ENCODE measurements around the gene CPA2. TPM values are rescaled to one million over a fixed set of nuclear protein-coding genes. Genes with fewer than 3 reads are reported as not detected.

CPA2 gene
- total RNA-seq, 2 donors from 2014 or later = 0.56 TPM; not detected in 1

DNA sequence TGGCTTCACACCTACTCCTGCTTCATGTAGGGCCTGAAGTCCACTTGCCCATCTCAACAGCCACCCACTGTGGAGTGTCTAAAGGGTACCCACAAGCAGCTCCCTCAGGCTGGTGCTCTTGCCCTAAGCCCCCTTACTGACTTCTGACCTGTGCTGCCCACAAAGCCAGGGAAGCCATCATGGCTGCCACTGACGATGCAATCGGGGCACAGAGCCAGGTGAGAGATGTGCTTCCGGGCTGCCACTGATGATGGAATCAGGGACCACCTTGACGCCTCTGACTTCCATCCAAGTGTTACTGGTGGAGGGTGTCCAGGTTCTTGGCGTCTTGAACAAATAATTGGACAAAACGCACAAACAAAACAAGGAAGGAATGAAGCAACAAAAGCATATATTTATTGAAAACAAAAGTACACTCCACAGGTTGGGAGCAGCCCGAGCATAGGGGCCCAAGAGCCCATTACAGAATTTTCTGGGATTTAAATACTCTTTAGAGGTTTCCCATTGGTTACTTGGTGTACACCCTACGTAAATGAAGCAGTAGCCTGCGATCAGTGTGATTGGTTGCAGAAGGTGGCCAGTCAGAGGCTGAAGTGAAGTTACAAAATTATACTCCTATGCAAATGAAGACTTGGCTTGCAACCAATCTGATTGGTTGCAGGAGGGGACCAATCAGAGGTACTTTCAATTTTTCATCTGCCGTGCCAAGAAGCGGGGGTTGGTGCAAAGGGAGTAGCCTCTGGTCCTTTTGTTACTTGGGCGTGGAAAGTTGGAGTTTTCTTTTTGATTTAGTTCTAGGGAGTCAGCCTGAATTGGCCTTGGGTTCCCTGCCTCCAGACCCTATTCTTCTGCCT lies 4.5 kb downstream of the CPA2 start:
- Mint-ChIP-seq H3K27me3 (peaks cover 11% of the 10 kb centered on the region), H3K4me3 (no peak overlapping the region), H3K36me3 (ENCODE audit: low read depth) (no peaks in the 10 kb centered on the region), H3K4me1 (peaks cover 3% of the 10 kb centered on the region), H3K9me3 (no peaks in the 10 kb centered on the region), H3K27ac (no peak overlapping the region)
- ATAC-seq (replicated peaks) = no peak

DNA sequence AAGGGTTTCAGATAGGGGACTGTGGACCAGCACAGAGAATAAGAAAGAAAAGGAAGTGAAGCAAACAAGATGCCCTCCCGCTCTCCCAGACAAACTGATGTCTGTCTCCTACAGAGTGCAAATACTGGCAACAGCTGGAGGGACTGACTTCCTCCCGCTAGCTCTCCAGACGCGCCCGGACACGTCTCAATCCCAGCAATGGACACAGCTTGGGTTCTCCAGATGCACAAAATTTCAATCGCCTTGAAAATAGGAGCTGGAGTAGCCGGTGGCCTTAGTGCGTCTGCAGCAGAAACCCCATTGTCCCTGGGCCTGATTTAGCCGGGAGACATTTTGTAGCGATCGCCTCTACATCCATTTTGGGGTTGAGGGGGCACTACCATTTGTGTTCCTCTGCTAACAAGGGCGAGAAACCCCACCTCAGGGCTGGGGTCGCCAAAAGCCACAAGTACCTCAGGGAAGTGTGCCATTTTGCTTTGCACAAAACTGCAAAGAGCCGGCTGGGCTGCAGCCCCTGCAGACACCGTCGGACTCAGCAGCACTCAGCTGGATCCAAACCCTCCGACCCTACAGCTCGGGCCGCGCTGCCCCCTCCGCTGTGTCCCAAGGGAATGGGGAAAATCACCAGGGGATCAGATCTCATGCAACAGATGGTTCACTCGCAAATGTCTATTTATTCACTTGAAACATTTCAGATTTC lies 5.9 kb downstream of the CPA2 start:
- no peak for ATAC-seq (replicated peaks)
- peak overlapping the region; percentile 19 for H3K4me3 Mint-ChIP-seq
- H3K9me3 Mint-ChIP-seq = no peaks in the 10 kb centered on the region
- peaks cover 16% of the 10 kb centered on the region for H3K4me1 Mint-ChIP-seq
- H3K27me3 Mint-ChIP-seq = peaks cover 11% of the 10 kb centered on the region
- H3K27ac Mint-ChIP-seq = no peak overlapping the region
- H3K36me3 Mint-ChIP-seq (ENCODE audit: low read depth) = no peaks in the 10 kb centered on the region

DNA sequence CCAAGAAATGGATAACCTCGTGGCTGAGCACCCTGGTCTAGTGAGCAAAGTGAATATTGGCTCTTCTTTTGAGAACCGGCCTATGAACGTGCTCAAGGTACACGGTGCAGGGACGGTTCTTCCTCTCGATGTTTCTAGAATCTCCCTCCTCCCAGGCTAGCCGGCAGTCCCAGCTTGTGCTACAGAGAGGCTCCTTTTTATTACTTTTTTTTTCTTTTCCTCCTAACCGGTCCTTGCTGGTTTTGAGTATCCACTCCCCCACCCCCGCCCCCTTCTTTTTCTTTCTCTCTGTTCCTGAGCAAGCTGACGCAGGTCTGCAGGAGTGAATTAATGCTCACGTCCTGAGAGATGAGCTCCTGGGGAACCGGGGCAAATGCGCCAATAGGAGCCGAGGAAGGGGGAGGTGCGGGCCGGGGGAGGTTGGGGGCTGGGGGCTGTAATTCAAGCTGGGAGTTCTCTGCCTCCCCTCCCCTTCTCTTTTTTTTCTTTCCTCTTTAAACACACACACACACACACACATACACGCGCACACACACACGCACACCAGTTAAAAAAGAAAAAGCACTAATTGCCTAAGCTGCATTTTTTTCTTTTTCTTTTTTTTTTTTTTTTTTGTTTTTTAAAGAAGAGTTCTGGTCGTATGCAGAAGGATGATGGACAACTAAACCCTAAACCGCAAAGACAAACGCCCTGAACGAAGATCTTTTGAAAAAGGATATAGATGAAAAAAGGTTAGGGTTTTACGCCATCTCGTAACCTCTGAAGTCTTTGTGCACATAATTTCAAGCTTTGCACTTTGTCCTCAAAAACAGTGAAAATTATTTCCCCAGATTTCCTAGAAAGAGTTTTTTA lies 6.6 kb downstream of the CPA2 start:
- H3K4me1 Mint-ChIP-seq = peaks cover 17% of the 10 kb centered on the region
- peaks cover 10% of the 10 kb centered on the region for H3K27me3 Mint-ChIP-seq
- no peaks in the 10 kb centered on the region for H3K36me3 Mint-ChIP-seq (ENCODE audit: low read depth)
- no peaks in the 10 kb centered on the region for H3K9me3 Mint-ChIP-seq
- no peak for ATAC-seq (replicated peaks)
- peak overlapping the region; percentile 19 for H3K4me3 Mint-ChIP-seq
- no peak overlapping the region for H3K27ac Mint-ChIP-seq

DNA sequence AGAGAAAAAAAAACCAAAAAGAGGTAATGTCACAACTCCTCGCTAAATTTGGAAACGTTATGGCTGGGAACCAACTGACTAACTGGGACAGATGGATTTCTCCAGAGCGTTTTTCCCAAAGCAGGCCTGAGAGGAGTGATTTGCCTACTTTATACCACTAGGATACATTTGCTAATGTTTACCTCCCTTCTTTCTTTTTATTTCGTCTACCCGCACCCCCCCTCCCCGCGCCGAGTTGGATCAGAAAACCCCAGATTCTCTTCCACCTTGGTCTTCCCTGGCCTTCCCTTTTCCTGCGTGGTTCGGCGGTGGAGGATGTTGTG lies 7.2 kb downstream of the CPA2 start:
- H3K4me3 Mint-ChIP-seq = peak overlapping the region; percentile 28

DNA sequence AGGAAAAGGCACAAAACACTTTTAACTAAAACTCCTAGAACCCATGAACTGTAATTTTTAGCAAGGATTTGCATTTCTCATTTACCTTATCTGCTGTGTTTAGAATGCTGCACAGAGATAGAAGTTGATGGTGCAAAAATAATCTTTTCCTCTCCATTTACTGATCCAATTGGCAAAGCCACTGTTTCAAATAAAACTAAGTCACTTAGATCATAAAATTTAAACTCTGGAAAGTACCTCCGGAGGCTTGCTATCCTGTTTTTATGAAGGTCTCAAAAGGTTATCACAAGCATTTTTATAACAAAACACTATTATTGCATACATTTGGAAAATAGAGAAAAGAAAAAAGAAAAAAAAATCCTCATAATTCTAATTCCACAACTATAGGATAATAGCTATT lies 7.6 kb downstream of the CPA2 start:
- H3K27me3 Mint-ChIP-seq = peaks cover 8% of the 10 kb centered on the region
- peak overlapping the region; percentile 28 for H3K4me3 Mint-ChIP-seq
- H3K27ac Mint-ChIP-seq = no peak overlapping the region
- no peaks in the 10 kb centered on the region for H3K36me3 Mint-ChIP-seq (ENCODE audit: low read depth)
- H3K4me1 Mint-ChIP-seq = peaks cover 17% of the 10 kb centered on the region
- H3K9me3 Mint-ChIP-seq = no peaks in the 10 kb centered on the region
- no peak for ATAC-seq (replicated peaks)

More for the DNA sequence above, 7.2 kb downstream of the CPA2 start:
- H3K27ac Mint-ChIP-seq = no peak overlapping the region
- H3K27me3 Mint-ChIP-seq = peaks cover 8% of the 10 kb centered on the region
- no peaks in the 10 kb centered on the region for H3K36me3 Mint-ChIP-seq (ENCODE audit: low read depth)
- ATAC-seq (replicated peaks) = no peak
- H3K9me3 Mint-ChIP-seq = no peaks in the 10 kb centered on the region
- H3K4me1 Mint-ChIP-seq = peaks cover 17% of the 10 kb centered on the region

DNA sequence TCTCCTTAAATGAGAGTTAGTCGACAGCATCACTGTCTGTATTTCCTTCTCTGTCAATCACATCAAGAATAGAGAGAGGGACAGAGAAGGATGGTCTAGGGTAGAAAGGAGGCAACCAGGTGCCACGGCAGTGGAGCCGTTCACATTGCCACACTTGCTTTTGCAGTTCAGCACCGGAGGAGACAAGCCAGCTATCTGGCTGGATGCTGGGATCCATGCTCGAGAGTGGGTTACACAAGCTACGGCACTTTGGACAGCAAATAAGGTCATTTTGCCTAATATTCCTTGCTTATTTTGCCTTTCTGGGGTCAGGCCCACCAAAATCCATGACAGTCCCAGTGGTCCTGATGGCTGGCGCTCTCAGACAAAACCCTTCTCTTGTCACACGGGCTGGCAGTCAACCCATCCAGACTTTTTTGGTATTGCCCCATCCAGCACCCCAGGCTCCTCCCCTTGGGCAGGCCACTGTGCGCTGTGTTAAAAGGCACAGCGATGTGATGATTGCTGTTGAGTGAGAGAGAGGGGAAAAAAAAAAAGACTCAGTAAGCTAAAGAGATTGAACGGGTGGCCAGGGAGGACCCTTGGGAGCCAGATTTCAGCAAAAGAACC lies 8.4 kb downstream of the CPA2 start:
- Mint-ChIP-seq H3K4me3 (peak overlapping the region; percentile 67), H3K36me3 (ENCODE audit: low read depth) (no peaks in the 10 kb centered on the region), H3K27ac (no peak overlapping the region), H3K27me3 (peaks cover 8% of the 10 kb centered on the region), H3K9me3 (no peaks in the 10 kb centered on the region), H3K4me1 (peaks cover 17% of the 10 kb centered on the region)
- ATAC-seq (replicated peaks) = no peak

DNA sequence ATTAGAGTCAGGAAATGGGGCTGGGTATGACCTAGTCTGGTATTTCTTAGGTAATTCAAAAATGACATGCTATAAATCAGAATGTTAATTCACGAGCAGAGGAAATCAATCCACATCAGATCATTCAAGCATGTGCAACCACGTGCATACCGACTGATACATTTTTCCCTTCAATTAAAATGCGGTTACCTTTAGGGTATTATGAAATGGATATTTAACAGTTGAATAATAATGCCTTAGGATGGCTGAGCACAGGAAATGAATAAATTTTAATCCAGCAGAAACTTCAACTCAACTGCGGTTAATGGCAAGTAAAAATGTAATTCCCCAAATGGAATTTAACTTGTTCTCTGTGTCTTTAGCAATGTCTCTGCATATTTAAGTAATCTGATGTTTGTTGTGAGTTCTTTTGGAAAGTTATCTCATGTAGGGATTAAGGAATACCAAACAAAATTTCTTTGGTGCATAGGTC lies 9.2 kb downstream of the CPA2 start:
- H3K4me1 Mint-ChIP-seq = peaks cover 17% of the 10 kb centered on the region
- H3K36me3 Mint-ChIP-seq (ENCODE audit: low read depth) = no peaks in the 10 kb centered on the region
- ATAC-seq (replicated peaks) = no peak
- no peaks in the 10 kb centered on the region for H3K9me3 Mint-ChIP-seq
- peak overlapping the region; percentile 67 for H3K4me3 Mint-ChIP-seq
- H3K27ac Mint-ChIP-seq = peak overlapping the region; percentile 93
- H3K27me3 Mint-ChIP-seq = peaks cover 8% of the 10 kb centered on the region

DNA sequence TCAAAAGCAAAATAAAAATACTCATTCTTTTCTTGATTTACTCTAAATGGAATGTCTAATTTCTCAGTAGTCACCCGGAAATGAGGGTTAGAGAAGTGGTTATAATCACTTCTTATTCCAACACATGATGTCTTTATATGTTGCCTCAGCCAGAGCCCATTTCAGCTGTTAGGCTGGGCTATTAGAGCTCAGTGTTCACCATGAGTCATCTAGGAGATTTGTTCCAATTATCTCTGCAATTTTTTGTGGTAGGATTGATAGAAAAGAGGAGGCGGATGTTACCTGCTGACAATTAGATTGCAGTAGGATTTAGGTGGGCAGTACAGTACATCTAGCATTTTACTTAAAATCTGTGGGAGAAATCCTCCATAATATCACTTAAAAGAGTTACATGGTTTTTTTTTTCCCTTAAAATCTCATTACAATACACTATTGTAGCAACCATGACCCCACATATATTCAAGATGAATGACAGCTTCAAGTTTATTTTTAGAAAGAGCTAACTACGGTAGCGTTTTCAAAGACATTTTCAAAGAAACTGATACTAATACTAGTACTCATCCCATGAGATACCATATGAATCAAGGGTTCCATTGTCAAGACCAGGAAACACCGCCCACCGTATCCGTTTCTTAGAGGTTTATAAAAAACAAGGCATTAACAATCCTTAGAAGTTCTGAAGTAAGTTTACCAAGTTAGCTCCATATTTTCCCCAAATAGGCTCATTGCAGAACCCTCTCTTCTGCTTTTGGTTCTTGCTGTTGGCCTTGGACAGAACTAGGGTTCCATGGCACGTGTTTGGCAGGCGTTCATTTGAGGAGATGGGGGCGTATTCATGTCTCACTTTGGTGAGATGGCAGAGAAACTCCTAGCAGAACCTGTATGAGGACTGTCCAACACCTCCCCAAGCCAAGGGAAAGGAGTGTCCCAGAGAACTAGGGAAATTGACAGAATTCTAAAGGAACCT lies 10.4 kb downstream of the CPA2 start:
- peaks cover 3% of the 10 kb centered on the region for H3K27me3 Mint-ChIP-seq
- peak overlapping the region; percentile 93 for H3K27ac Mint-ChIP-seq
- H3K36me3 Mint-ChIP-seq (ENCODE audit: low read depth) = no peaks in the 10 kb centered on the region
- ATAC-seq (replicated peaks) = peak; percentile 90
- peaks cover 17% of the 10 kb centered on the region for H3K4me1 Mint-ChIP-seq
- H3K9me3 Mint-ChIP-seq = no peaks in the 10 kb centered on the region
- H3K4me3 Mint-ChIP-seq = peak overlapping the region; percentile 67

DNA sequence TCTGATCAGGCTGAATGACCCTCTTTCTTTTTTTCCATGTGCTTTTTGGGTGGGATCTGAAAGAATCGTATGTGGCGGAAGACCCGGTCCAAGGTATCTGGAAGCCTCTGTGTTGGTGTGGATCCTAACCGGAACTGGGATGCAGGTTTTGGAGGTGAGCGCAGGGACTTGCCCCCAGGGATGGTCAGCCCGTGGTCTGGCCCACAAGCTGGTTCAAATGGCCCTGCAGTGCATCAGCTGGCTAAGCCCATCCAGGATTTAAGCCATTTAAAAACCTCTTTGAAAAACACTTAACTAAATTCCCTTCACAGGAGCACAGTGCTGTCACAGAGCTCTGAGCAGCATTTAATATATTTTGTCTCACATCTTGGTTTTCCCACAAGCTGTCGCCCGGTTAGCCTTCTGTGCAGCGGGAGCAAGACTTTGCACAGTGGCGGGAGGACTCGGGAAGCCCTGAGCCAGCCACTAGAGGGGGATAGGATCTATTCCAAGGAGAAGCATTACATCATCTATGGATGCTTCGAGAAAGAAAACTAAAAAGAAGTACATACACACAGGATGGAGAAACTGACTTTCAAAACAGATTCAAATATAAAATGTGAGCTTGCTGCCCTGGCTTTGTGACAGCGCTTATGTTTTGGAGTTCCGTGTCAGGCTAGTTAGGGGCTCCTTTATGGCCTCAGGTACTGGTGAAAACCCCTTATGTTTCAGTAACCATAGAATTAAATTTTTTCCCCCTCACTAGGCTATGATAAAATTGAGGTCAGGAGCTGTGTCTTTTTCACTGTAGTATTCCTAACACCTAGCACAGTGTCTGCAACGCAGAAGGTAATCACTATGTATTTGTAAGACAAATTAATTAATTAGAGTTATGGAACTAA lies 11.3 kb downstream of the CPA2 start:
- H3K27me3 Mint-ChIP-seq = peaks cover 3% of the 10 kb centered on the region
- H3K4me3 Mint-ChIP-seq = peak overlapping the region; percentile 67
- H3K27ac Mint-ChIP-seq = peak overlapping the region; percentile 93
- H3K9me3 Mint-ChIP-seq = no peaks in the 10 kb centered on the region
- peaks cover 17% of the 10 kb centered on the region for H3K4me1 Mint-ChIP-seq
- H3K36me3 Mint-ChIP-seq (ENCODE audit: low read depth) = no peaks in the 10 kb centered on the region
- no peak for ATAC-seq (replicated peaks)

DNA sequence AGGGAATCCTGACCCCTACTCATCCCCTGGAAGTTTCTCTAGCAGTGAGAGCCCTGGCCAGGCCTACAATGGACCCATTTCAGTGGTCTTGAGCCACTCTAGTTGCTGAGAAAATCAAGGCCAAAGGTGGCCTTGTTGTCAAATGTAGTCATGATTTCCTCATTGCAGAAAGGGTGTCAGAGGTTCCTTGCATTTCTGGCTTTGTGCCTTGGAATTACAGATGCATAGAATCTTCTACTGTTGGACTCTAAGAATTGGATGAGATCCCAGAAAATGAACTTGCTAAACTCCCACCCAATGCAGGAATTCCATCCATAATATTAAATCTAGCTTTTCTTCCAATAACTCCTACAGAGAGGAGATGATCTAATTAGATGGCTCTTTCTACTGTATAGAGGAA lies 12.2 kb downstream of the CPA2 start:
- Mint-ChIP-seq H3K4me1 (peaks cover 17% of the 10 kb centered on the region), H3K4me3 (no peak overlapping the region), H3K27me3 (peaks cover 7% of the 10 kb centered on the region), H3K36me3 (ENCODE audit: low read depth) (no peaks in the 10 kb centered on the region), H3K9me3 (no peaks in the 10 kb centered on the region), H3K27ac (no peak overlapping the region)
- no peak for ATAC-seq (replicated peaks)

DNA sequence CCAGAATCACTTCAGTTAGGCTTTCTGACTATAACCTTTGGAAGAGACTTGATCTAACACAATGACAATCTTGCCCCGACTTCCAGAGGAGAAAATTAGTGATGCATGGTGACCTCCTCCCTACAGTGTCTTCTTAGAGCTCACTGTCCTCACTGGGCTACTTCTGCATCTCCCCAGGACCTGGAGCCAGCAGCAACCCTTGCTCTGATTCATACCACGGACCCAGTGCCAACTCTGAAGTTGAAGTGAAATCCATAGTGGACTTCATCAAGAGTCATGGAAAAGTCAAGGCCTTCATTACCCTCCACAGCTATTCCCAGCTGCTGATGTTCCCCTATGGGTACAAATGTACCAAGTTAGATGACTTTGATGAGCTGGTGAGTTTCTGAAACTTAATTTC lies 12.6 kb downstream of the CPA2 start:
- Mint-ChIP-seq H3K36me3 (ENCODE audit: low read depth) (no peaks in the 10 kb centered on the region), H3K27ac (peak overlapping the region; percentile 63), H3K4me3 (no peak overlapping the region), H3K27me3 (peaks cover 11% of the 10 kb centered on the region), H3K4me1 (peaks cover 17% of the 10 kb centered on the region), H3K9me3 (no peaks in the 10 kb centered on the region)
- ATAC-seq (replicated peaks) = no peak

DNA sequence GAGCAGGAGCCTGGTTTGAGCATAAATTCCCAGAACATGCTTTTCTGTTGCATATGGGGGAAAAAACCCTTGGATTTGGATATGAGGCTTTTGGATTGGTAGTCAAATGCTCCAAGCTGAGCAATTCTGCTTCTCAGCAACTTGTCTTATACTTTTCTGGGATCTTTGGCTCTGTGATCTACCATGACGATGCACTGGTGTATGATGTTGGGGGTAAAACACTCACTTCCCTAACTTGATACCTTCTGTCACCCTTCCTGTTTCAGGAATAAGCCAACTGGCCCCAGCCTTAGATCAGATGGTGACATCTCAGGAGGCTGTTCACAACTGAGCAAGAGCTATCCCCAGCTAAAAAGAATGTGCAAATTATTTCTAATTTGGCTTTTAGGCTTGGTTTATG lies 13.2 kb downstream of the CPA2 start:
- H3K27me3 Mint-ChIP-seq = peaks cover 11% of the 10 kb centered on the region
- peaks cover 17% of the 10 kb centered on the region for H3K4me1 Mint-ChIP-seq

More for the DNA sequence above, 13.2 kb downstream of the CPA2 start:
- no peak overlapping the region for H3K27ac Mint-ChIP-seq
- no peaks in the 10 kb centered on the region for H3K9me3 Mint-ChIP-seq
- ATAC-seq (replicated peaks) = no peak
- H3K36me3 Mint-ChIP-seq (ENCODE audit: low read depth) = no peaks in the 10 kb centered on the region
- H3K4me3 Mint-ChIP-seq = no peak overlapping the region

Measured in activated T-helper 17 cell treated with anti-CD3 and anti-CD28 coated beads, Interleukin-2, amount 50 U/mL, for 72 hours (primary cell).